Neural progenitor cell (in vitro differentiated cells): ENCODE results near the gene POP5. TPM values are rescaled to one million over a fixed set of nuclear protein-coding genes. Genes with fewer than 3 reads are reported as not detected.

Experiments
- DNase-seq: peaks from one replicate; pipeline ENCODE4 v3.0.0-alpha.2; 2016; ENCODE audit warnings: low spot score
- H2AFZ ChIP-seq: fragments of 200-600 bp; sonication (generic); replicated peaks from 2 replicates; pipeline ENCODE4 v1.6.1; 2016; ENCODE audit warnings: antibody characterized with exemption
- H3F3A ChIP-seq: fragments of 200-600 bp; sonication (generic); 2 replicates; pipeline ENCODE4 v1.6.1; 2016; ENCODE audit warnings: antibody characterized with exemption, low read depth
- H3K27ac ChIP-seq: fragments of 200-600 bp; sonication (generic); 2 replicates; pipeline ENCODE4 v1.5.1; 2016; ENCODE audit warnings: mild to moderate bottlenecking
- H3K27me3 ChIP-seq: fragments of 200-600 bp; sonication (generic); 2 replicates; pipeline ENCODE4 v1.6.1; 2016; ENCODE audit warnings: mild to moderate bottlenecking, moderate library complexity
- H3K36me3 ChIP-seq: fragments of 200-600 bp; sonication (generic); 2 replicates; pipeline ENCODE4 v1.5.1; 2016
- H3K4me1 ChIP-seq: fragments of 200-600 bp; sonication (generic); 2 replicates; pipeline ENCODE4 v1.6.1; 2016; ENCODE audit warnings: mixed run types
- H3K4me2 ChIP-seq: fragments of 200-600 bp; sonication (generic); 2 replicates; pipeline ENCODE4 v1.6.1; 2016
- H3K4me3 ChIP-seq: fragments of 200-600 bp; sonication (generic); 2 replicates; pipeline ENCODE4 v1.5.1; 2016
- H3K79me2 ChIP-seq: fragments of 200-600 bp; sonication (generic); 2 replicates; pipeline ENCODE4 v1.6.1; 2016; ENCODE audit warnings: low read depth
- H3K9ac ChIP-seq: fragments of 200-600 bp; sonication (generic); 2 replicates; pipeline ENCODE4 v1.6.1; 2016
- H3K9me3 ChIP-seq: fragments of 200-600 bp; sonication (generic); 2 replicates; pipeline ENCODE4 v1.5.1; 2016; ENCODE audit warnings: low read depth
- H4K20me1 ChIP-seq: fragments of 200-600 bp; sonication (generic); 2 replicates; pipeline ENCODE4 v1.6.1; 2016; ENCODE audit warnings: low read depth
- H3K27ac Mint-ChIP-seq: 3 replicates; pipeline ENCODE4 v1.8.0; 2021; ENCODE audit warnings: mixed read lengths
- H3K27me3 Mint-ChIP-seq: 2 replicates; pipeline ENCODE4 v1.8.0; 2022; ENCODE audit warnings: low read depth, mild to moderate bottlenecking, inconsistent platforms, moderate library complexity, mixed read lengths; ENCODE audit not compliant: insufficient read depth
- H3K36me3 Mint-ChIP-seq: 3 replicates; pipeline ENCODE4 v1.8.0; 2021; ENCODE audit warnings: mixed read lengths
- H3K4me1 Mint-ChIP-seq: 3 replicates; pipeline ENCODE4 v1.8.0; 2021; ENCODE audit warnings: mixed read lengths
- H3K4me3 Mint-ChIP-seq: 3 replicates; pipeline ENCODE4 v1.8.0; 2021; ENCODE audit warnings: mild to moderate bottlenecking, moderate library complexity, mixed read lengths
- H3K9me3 Mint-ChIP-seq: 3 replicates; pipeline ENCODE4 v1.8.0; 2020; ENCODE audit warnings: mixed read lengths
- CTCF ChIP-seq: fragments of 200-600 bp; sonication (generic); IDR thresholded peaks from 2 replicates; pipeline ENCODE4 v1.5.1; 2017; ENCODE audit warnings: antibody characterized with exemption, mild to moderate bottlenecking
- EZH2 ChIP-seq: fragments of 200-600 bp; sonication (generic); IDR thresholded peaks from 2 replicates; pipeline ENCODE4 v1.6.1; 2017; ENCODE audit warnings: antibody characterized with exemption, mild to moderate bottlenecking, moderate library complexity
- EZH2phosphoT487 ChIP-seq: fragments of 200-600 bp; sonication (generic); IDR thresholded peaks from 2 replicates; pipeline ENCODE4 v1.6.1; 2017; ENCODE audit warnings: antibody characterized with exemption
- total RNA-seq: library from RNA; depleted of rRNA; stranded (reverse); fragments of >200 nt; gene quantifications from 2 replicates; pipeline ENCODE4 v1.2.3, GENCODE V29; 2015; ENCODE audit warnings: low replicate concordance

The POP5 gene
- total RNA-seq, 1 donor from 2014 or later = 42.7 TPM

- peaks cover 20% of the 10 kb centered on the region for H3F3A ChIP-seq
- no peak overlapping the region for H3K4me3 ChIP-seq
- peaks cover 10% of the 10 kb centered on the region for H3K4me1 Mint-ChIP-seq
- no peak overlapping the region for H3K27ac ChIP-seq
- H3K36me3 ChIP-seq = no peaks in the 10 kb centered on the region
- peaks cover 8% of the 10 kb centered on the region for H3K4me1 ChIP-seq
- DNase-seq = peak; percentile 46
- peaks cover 16% of the 10 kb centered on the region for H3K27me3 Mint-ChIP-seq
- H3K9me3 Mint-ChIP-seq = no peaks in the 10 kb centered on the region
- TF ChIP-seq EZH2 (no peak), EZH2phosphoT487 (no peak), CTCF (no peak)
- H3K4me2 ChIP-seq = no peak overlapping the region
- H2AFZ ChIP-seq = no peak overlapping the region
- no peak overlapping the region for H3K9ac ChIP-seq
- H3K36me3 Mint-ChIP-seq = no peaks in the 10 kb centered on the region
- H3K27ac Mint-ChIP-seq = peak overlapping the region; percentile 91
- no peak overlapping the region for H3K4me3 Mint-ChIP-seq
- H3K27me3 ChIP-seq = peaks cover 18% of the 10 kb centered on the region
- H4K20me1 ChIP-seq = peaks cover 5% of the 10 kb centered on the region
- H3K79me2 ChIP-seq = no peaks in the 10 kb centered on the region
- no peaks in the 10 kb centered on the region for H3K9me3 ChIP-seq
Observed at GRCh38 chr12:120588948-120589930, 8.0 kb upstream of the POP5 start.

- Histone ChIP-seq H3F3A (peaks cover 27% of the 10 kb centered on the region), H3K27me3 (peaks cover 27% of the 10 kb centered on the region), H3K9me3 (no peaks in the 10 kb centered on the region), H4K20me1 (peaks cover 5% of the 10 kb centered on the region), H3K4me1 (peaks cover 8% of the 10 kb centered on the region), H3K79me2 (no peaks in the 10 kb centered on the region), H3K27ac (no peak overlapping the region), H2AFZ (no peak overlapping the region), H3K4me2 (no peak overlapping the region), H3K4me3 (no peak overlapping the region), H3K36me3 (no peaks in the 10 kb centered on the region), H3K9ac (no peak overlapping the region)
- Mint-ChIP-seq H3K4me1 (peaks cover 15% of the 10 kb centered on the region), H3K36me3 (no peaks in the 10 kb centered on the region), H3K27ac (no peak overlapping the region), H3K4me3 (no peak overlapping the region), H3K9me3 (no peaks in the 10 kb centered on the region), H3K27me3 (peaks cover 23% of the 10 kb centered on the region)
- DNase-seq = no peak
- no peak for TF ChIP-seq EZH2
- no peak for TF ChIP-seq CTCF
- no peak for TF ChIP-seq EZH2phosphoT487
Observed at GRCh38 chr12:120588371-120588770, 7.2 kb upstream of the POP5 start.

GRCh38 chr12:120586860-120587259, 5.7 kb upstream of the POP5 start:
- Histone ChIP-seq H3F3A (peaks cover 32% of the 10 kb centered on the region), H3K9ac (no peak overlapping the region), H4K20me1 (peaks cover 5% of the 10 kb centered on the region), H3K4me3 (no peak overlapping the region), H3K36me3 (no peaks in the 10 kb centered on the region), H3K27ac (no peak overlapping the region), H3K27me3 (peaks cover 27% of the 10 kb centered on the region), H3K79me2 (no peaks in the 10 kb centered on the region), H3K9me3 (no peaks in the 10 kb centered on the region), H3K4me2 (no peak overlapping the region), H3K4me1 (peaks cover 10% of the 10 kb centered on the region), H2AFZ (no peak overlapping the region)
- Mint-ChIP-seq H3K4me3 (no peak overlapping the region), H3K36me3 (no peaks in the 10 kb centered on the region), H3K9me3 (no peaks in the 10 kb centered on the region), H3K4me1 (peaks cover 21% of the 10 kb centered on the region), H3K27ac (no peak overlapping the region), H3K27me3 (peaks cover 26% of the 10 kb centered on the region)
- TF ChIP-seq CTCF (no peak), EZH2phosphoT487 (no peak), EZH2 (no peak)
- DNase-seq = no peak
